Frontal cortex (tissue), 4 donors: Measurements from ENCODE around the gene GSE1. TPM values are rescaled to one million over a fixed set of nuclear protein-coding genes. Genes with fewer than 3 reads are reported as not detected.
A peak's percentile ranks its signal among the peaks of the same experiment; 100 is the strongest.

Source experiments
- DNase-seq, 2 donors: peaks; one replicate each; pipeline ENCODE4 v3.0.0; 2012; ENCODE audit warnings: low spot score in 2 of 2
- FAIRE-seq: peaks from 2 replicates; lab custom pipeline; 2012; peaks lifted over from hg19 to GRCh38; lab: Jason Lieb, UNC
- total RNA-seq: library from RNA; depleted of rRNA; stranded (reverse); fragments of >200 nt; gene quantifications from one replicate; pipeline ENCODE4 v1.2.3, GENCODE V29; 2014
- donor health status: control.
- donor health status: control.
- donor health status: control.

The GSE1 gene
- total RNA-seq, 1 donor from 2014 or later = 13.9 TPM

GRCh38 chr16:85628265-85628556 is 15.1 kb downstream of the GSE1 start:
- DNase-seq (no peak), FAIRE-seq (no peak)

GRCh38 chr16:85628645-85629044 is 15.5 kb downstream of the GSE1 start:
- no peak for DNase-seq
- FAIRE-seq = no peak

- no peak for DNase-seq
- FAIRE-seq = no peak
These were observed 16.2 kb downstream of the GSE1 start for GRCh38 chr16:85629326-85629725.

GRCh38 chr16:85629853-85630252 is 16.7 kb downstream of the GSE1 start:
- FAIRE-seq (no peak), DNase-seq (no peak)

- no peak for FAIRE-seq
- no peak for DNase-seq
These were observed 18.1 kb downstream of the GSE1 start for GRCh38 chr16:85631230-85631629.

- FAIRE-seq (no peak), DNase-seq (no peak)
These were observed 18.8 kb downstream of the GSE1 start for GRCh38 chr16:85631802-85632393.

GRCh38 chr16:85632709-85633437 is 19.8 kb downstream of the GSE1 start:
- FAIRE-seq (no peak), DNase-seq (no peak)

- FAIRE-seq = no peak
- DNase-seq = no peak
These were observed 20.3 kb downstream of the GSE1 start for GRCh38 chr16:85633438-85633743.

- DNase-seq = no peak
- no peak for FAIRE-seq
These were observed 20.8 kb downstream of the GSE1 start for GRCh38 chr16:85633888-85634287.

- no peak for FAIRE-seq
- DNase-seq = no peak
These were observed 21.8 kb downstream of the GSE1 start for GRCh38 chr16:85634747-85635544.

- FAIRE-seq (no peak), DNase-seq (no peak)
These were observed 22.5 kb downstream of the GSE1 start for GRCh38 chr16:85635545-85636140.

GRCh38 chr16:85636234-85636812 is 23.2 kb downstream of the GSE1 start:
- FAIRE-seq (no peak), DNase-seq (no peak)

GRCh38 chr16:85637061-85637807 is 24.1 kb downstream of the GSE1 start:
- FAIRE-seq (no peak), DNase-seq (no peak)

GRCh38 chr16:85637808-85638647 is 24.9 kb downstream of the GSE1 start:
- no peak for FAIRE-seq

GRCh38 chr16:85638695-85639409 is 25.7 kb downstream of the GSE1 start:
- FAIRE-seq (no peak), DNase-seq (no peak)

More at GRCh38 chr16:85637808-85638647, 24.9 kb downstream of the GSE1 start:
- DNase-seq = no peak

GRCh38 chr16:85639529-85640253 is 26.6 kb downstream of the GSE1 start:
- peak in 1 of 2 donors; percentile 74 for DNase-seq
- no peak for FAIRE-seq

GRCh38 chr16:85640254-85640558 is 27.1 kb downstream of the GSE1 start:
- no peak for FAIRE-seq

GRCh38 chr16:85640585-85640984 is 27.5 kb downstream of the GSE1 start:
- DNase-seq (no peak), FAIRE-seq (no peak)

More at GRCh38 chr16:85640254-85640558, 27.1 kb downstream of the GSE1 start:
- no peak for DNase-seq
